IgD-negative memory B cell (primary cell): Measurements from ENCODE around the gene ZNF598. TPM values are rescaled to one million over a fixed set of nuclear protein-coding genes. Genes with fewer than 3 reads are reported as not detected.

ENCODE experiments used
- H3K27ac Mint-ChIP-seq, 3 donors: one replicate each; pipeline ENCODE4 v1.8.0; 2020 to 2022; ENCODE audit warnings: mild to moderate bottlenecking in 3 of 3, mixed read lengths in 3 of 3, moderate library complexity in 1 of 3
- H3K27me3 Mint-ChIP-seq: one replicate; pipeline ENCODE4 v1.8.0; 2021; ENCODE audit warnings: mixed read lengths
- H3K36me3 Mint-ChIP-seq: one replicate; pipeline ENCODE4 v1.8.0; 2020; ENCODE audit warnings: mild to moderate bottlenecking, mixed read lengths
- H3K4me1 Mint-ChIP-seq, 3 donors: one replicate each; pipeline ENCODE4 v1.8.0; 2020 to 2022; ENCODE audit warnings: mixed read lengths in 3 of 3, mild to moderate bottlenecking in 1 of 3
- H3K4me3 Mint-ChIP-seq, 4 donors: one replicate each; pipeline ENCODE4 v1.8.0; 2020 to 2022; ENCODE audit warnings: mild to moderate bottlenecking in 4 of 4, mixed read lengths in 4 of 4, moderate library complexity in 3 of 4
- H3K9me3 Mint-ChIP-seq, 3 donors: one replicate each; pipeline ENCODE4 v1.8.0; 2020 to 2021; ENCODE audit warnings: mixed read lengths in 3 of 3, mild to moderate bottlenecking in 1 of 3
- polyA plus RNA-seq: library from polyadenylated mRNA; unstranded; fragments of 300-500 nt; fragmentation: Illumina TruSeq; gene quantifications from one replicate; pipeline ENCODE4 v1.2.3, GENCODE V29; 2021

ZNF598 gene
- polyA plus RNA-seq, 1 donor from 2014 or later = 11.0 TPM

- Mint-ChIP-seq H3K27ac (no peak overlapping the region), H3K27me3 (no peaks in the 10 kb centered on the region), H3K9me3 (no peaks in the 10 kb centered on the region), H3K36me3 (peaks cover 2% of the 10 kb centered on the region), H3K4me3 (peak overlapping the region in 2 of 4 donors; percentile 47 to 48), H3K4me1 (peaks cover 4 to 12% (median 11%) of the 10 kb centered on the region in 3 donors)
Observed at GRCh38 chr16:2044541-2044940, 34.9 kb upstream of the ZNF598 start.

- H3K4me3 Mint-ChIP-seq = no peak overlapping the region
- H3K27me3 Mint-ChIP-seq = no peaks in the 10 kb centered on the region
- no peak overlapping the region for H3K27ac Mint-ChIP-seq
- H3K9me3 Mint-ChIP-seq = no peaks in the 10 kb centered on the region
- H3K4me1 Mint-ChIP-seq = peaks cover 4 to 11% (median 10%) of the 10 kb centered on the region in 3 donors
- peaks cover 2% of the 10 kb centered on the region for H3K36me3 Mint-ChIP-seq
Observed at GRCh38 chr16:2043667-2044451, 34.2 kb upstream of the ZNF598 start.

- H3K9me3 Mint-ChIP-seq = no peaks in the 10 kb centered on the region
Observed at GRCh38 chr16:2042986-2043666, 33.5 kb upstream of the ZNF598 start.

GRCh38 chr16:2042171-2042985 is 32.8 kb upstream of the ZNF598 start:
- H3K4me1 Mint-ChIP-seq = peaks cover 4 to 6% (median 6%) of the 10 kb centered on the region in 3 donors
- H3K27me3 Mint-ChIP-seq = no peaks in the 10 kb centered on the region
- H3K27ac Mint-ChIP-seq = no peak overlapping the region
- peaks cover 2% of the 10 kb centered on the region for H3K36me3 Mint-ChIP-seq
- no peak overlapping the region for H3K4me3 Mint-ChIP-seq
- no peaks in the 10 kb centered on the region for H3K9me3 Mint-ChIP-seq

More at GRCh38 chr16:2042986-2043666, 33.5 kb upstream of the ZNF598 start:
- peaks cover 2% of the 10 kb centered on the region for H3K36me3 Mint-ChIP-seq
- no peak overlapping the region for H3K4me3 Mint-ChIP-seq
- H3K4me1 Mint-ChIP-seq = peaks cover 4 to 6% (median 6%) of the 10 kb centered on the region in 3 donors
- H3K27ac Mint-ChIP-seq = peak overlapping the region in 1 of 3 donors; percentile 73
- H3K27me3 Mint-ChIP-seq = no peaks in the 10 kb centered on the region

- Mint-ChIP-seq H3K27me3 (no peaks in the 10 kb centered on the region), H3K36me3 (no peaks in the 10 kb centered on the region), H3K9me3 (no peaks in the 10 kb centered on the region), H3K27ac (no peak overlapping the region), H3K4me3 (no peak overlapping the region), H3K4me1 (no peaks in the 10 kb centered on the region)
Observed at GRCh38 chr16:2040787-2041522, 31.3 kb upstream of the ZNF598 start.

- Mint-ChIP-seq H3K9me3 (no peaks in the 10 kb centered on the region), H3K4me3 (no peak overlapping the region), H3K27me3 (no peaks in the 10 kb centered on the region), H3K27ac (no peak overlapping the region), H3K36me3 (no peaks in the 10 kb centered on the region), H3K4me1 (no peaks in the 10 kb centered on the region)
Observed at GRCh38 chr16:2040041-2040786, 30.6 kb upstream of the ZNF598 start.

- no peak overlapping the region for H3K27ac Mint-ChIP-seq
- H3K4me1 Mint-ChIP-seq = no peaks in the 10 kb centered on the region
- H3K4me3 Mint-ChIP-seq = no peak overlapping the region
- H3K27me3 Mint-ChIP-seq = peaks cover 2% of the 10 kb centered on the region
- H3K9me3 Mint-ChIP-seq = no peaks in the 10 kb centered on the region
- no peaks in the 10 kb centered on the region for H3K36me3 Mint-ChIP-seq
Observed at GRCh38 chr16:2039274-2040031, 29.8 kb upstream of the ZNF598 start.

GRCh38 chr16:2038382-2039231 is 29.0 kb upstream of the ZNF598 start:
- no peaks in the 10 kb centered on the region for H3K4me1 Mint-ChIP-seq
- H3K36me3 Mint-ChIP-seq = no peaks in the 10 kb centered on the region
- H3K4me3 Mint-ChIP-seq = no peak overlapping the region
- H3K9me3 Mint-ChIP-seq = no peaks in the 10 kb centered on the region
- no peak overlapping the region for H3K27ac Mint-ChIP-seq
- peaks cover 2% of the 10 kb centered on the region for H3K27me3 Mint-ChIP-seq

GRCh38 chr16:2037647-2038381 is 28.2 kb upstream of the ZNF598 start:
- Mint-ChIP-seq H3K27me3 (peaks cover 2% of the 10 kb centered on the region), H3K36me3 (no peaks in the 10 kb centered on the region)

GRCh38 chr16:2037115-2037514 is 27.5 kb upstream of the ZNF598 start:
- Mint-ChIP-seq H3K4me3 (no peak overlapping the region), H3K27ac (peak overlapping the region in 1 of 3 donors; percentile 78), H3K27me3 (peaks cover 2% of the 10 kb centered on the region), H3K36me3 (no peaks in the 10 kb centered on the region), H3K9me3 (no peaks in the 10 kb centered on the region), H3K4me1 (no peaks in the 10 kb centered on the region)

More at GRCh38 chr16:2037647-2038381, 28.2 kb upstream of the ZNF598 start:
- Mint-ChIP-seq H3K27ac (no peak overlapping the region), H3K9me3 (no peaks in the 10 kb centered on the region), H3K4me1 (no peaks in the 10 kb centered on the region), H3K4me3 (no peak overlapping the region)

GRCh38 chr16:2036200-2036966 is 26.8 kb upstream of the ZNF598 start:
- Mint-ChIP-seq H3K4me1 (no peaks in the 10 kb centered on the region), H3K4me3 (no peak overlapping the region), H3K36me3 (no peaks in the 10 kb centered on the region), H3K9me3 (no peaks in the 10 kb centered on the region), H3K27ac (peak overlapping the region in 1 of 3 donors; percentile 78), H3K27me3 (peaks cover 2% of the 10 kb centered on the region)
